Loucy (cell line): ENCODE measurements around the gene CLEC4M.

Experiments
- H2AFZ ChIP-seq: fragments of 200-600 bp; sonication (generic); 2 replicates; pipeline ENCODE4 v1.6.0; 2016; ENCODE audit warnings: antibody characterized with exemption, mild to moderate bottlenecking, low read length, moderate library complexity
- H3F3A ChIP-seq: fragments of 200-600 bp; 2 replicates; pipeline ENCODE4 v1.6.0; 2016; ENCODE audit warnings: antibody characterized with exemption, low read depth, mild to moderate bottlenecking
- H3K27me3 ChIP-seq: fragments of 200-600 bp; sonication (generic); 2 replicates; pipeline ENCODE4 v1.6.1; 2014; ENCODE audit warnings: low read length, mild to moderate bottlenecking; ENCODE audit not compliant: insufficient read depth, poor library complexity, severe bottlenecking
- H3K36me3 ChIP-seq: fragments of 200-600 bp; sonication (generic); 2 replicates; pipeline ENCODE4 v1.6.1; 2016; ENCODE audit warnings: low read length; ENCODE audit not compliant: insufficient read depth
- H3K4me1 ChIP-seq: fragments of 200-600 bp; sonication (generic); 2 replicates; pipeline ENCODE4 v1.5.1; 2014; ENCODE audit warnings: low read length, mild to moderate bottlenecking; ENCODE audit not compliant: insufficient read depth, poor library complexity, severe bottlenecking
- H3K4me2 ChIP-seq: fragments of 200-600 bp; sonication (generic); 2 replicates; pipeline ENCODE4 v1.6.0; 2014; ENCODE audit warnings: antibody characterized with exemption, low read length, low read depth, mild to moderate bottlenecking; ENCODE audit not compliant: poor library complexity, severe bottlenecking
- H3K4me3 ChIP-seq: fragments of 200-600 bp; sonication (generic); 2 replicates; pipeline ENCODE4 v1.5.1; 2014; ENCODE audit warnings: low read length, mild to moderate bottlenecking, mixed read lengths; ENCODE audit not compliant: poor library complexity, severe bottlenecking
- H3K79me2 ChIP-seq: fragments of 200-600 bp; sonication (generic); 2 replicates; pipeline ENCODE4 v1.6.1; 2014; ENCODE audit warnings: low read length; ENCODE audit not compliant: insufficient read depth
- H3K9ac ChIP-seq: fragments of 200-600 bp; sonication (generic); 2 replicates; pipeline ENCODE4 v1.6.0; 2014; ENCODE audit warnings: mild to moderate bottlenecking, low read depth, low read length, moderate library complexity; ENCODE audit not compliant: poor library complexity, severe bottlenecking
- H3K9me2 ChIP-seq: fragments of 200-600 bp; sonication (generic); replicated peaks from 2 replicates; pipeline ENCODE4 v1.6.1; 2016; ENCODE audit warnings: low read depth, low read length, mixed read lengths
- H3K9me3 ChIP-seq: fragments of 200-600 bp; sonication (generic); 2 replicates; pipeline ENCODE4 v1.6.1; 2014; ENCODE audit warnings: mild to moderate bottlenecking, antibody characterized with exemption, low read length, low read depth; ENCODE audit not compliant: insufficient read depth
- H4K20me1 ChIP-seq: fragments of 200-600 bp; sonication (generic); 2 replicates; pipeline ENCODE4 v1.6.0; 2014; ENCODE audit warnings: antibody characterized with exemption, low read length, mild to moderate bottlenecking; ENCODE audit not compliant: insufficient read depth, poor library complexity, severe bottlenecking
- CTCF ChIP-seq: fragments of 200-600 bp; sonication (generic); conservative IDR thresholded peaks from 2 replicates; pipeline ENCODE4 v1.5.1; 2014; ENCODE audit warnings: mild to moderate bottlenecking, antibody characterized with exemption, low read length
- EZH2phosphoT487 ChIP-seq: fragments of 200-600 bp; IDR thresholded peaks from 2 replicates; pipeline ENCODE4 v1.6.1; 2018; ENCODE audit warnings: antibody characterized with exemption, mild to moderate bottlenecking, moderate library complexity, borderline replicate concordance

CLEC4M gene

GRCh38 chr19:7806234-7806633 lies 43.2 kb downstream of the CLEC4M start:
- H3K36me3 ChIP-seq: no peaks in the 10 kb centered on the region
- H3K79me2 ChIP-seq: no peaks in the 10 kb centered on the region
- no peak overlapping the region for H2AFZ ChIP-seq
- H3K4me1 ChIP-seq: no peaks in the 10 kb centered on the region
- no peak overlapping the region for H3K4me2 ChIP-seq
- no peaks in the 10 kb centered on the region for H3K9me2 ChIP-seq
- no peaks in the 10 kb centered on the region for H4K20me1 ChIP-seq
- H3K27me3 ChIP-seq: no peaks in the 10 kb centered on the region
- no peaks in the 10 kb centered on the region for H3F3A ChIP-seq
- H3K4me3 ChIP-seq: no peak overlapping the region
- TF ChIP-seq EZH2phosphoT487 (no peak), CTCF (no peak)
- no peak overlapping the region for H3K9ac ChIP-seq
- no peaks in the 10 kb centered on the region; the same call in 1 of the 2 replicates for H3K9me3 ChIP-seq

DNA sequence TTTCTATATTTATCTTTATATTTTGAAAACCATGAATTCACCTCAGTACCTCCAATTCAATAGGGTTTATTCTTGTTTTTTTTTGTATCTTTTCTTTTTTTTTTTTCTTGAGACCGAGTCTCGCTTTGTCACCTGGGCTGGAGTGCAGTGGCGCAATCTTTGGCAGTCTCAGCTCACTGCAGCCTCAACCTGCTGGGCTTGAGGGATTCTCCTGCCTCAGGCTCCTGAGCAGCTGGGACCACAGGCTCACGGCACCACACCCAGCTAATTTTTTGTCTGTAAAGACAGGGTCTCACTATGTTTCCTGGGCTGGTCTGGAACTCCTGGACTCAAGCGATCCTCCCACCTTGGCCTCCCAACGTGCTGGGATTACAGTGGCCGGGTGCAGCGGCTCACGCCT lies 43.8 kb downstream of the CLEC4M start:
- Histone ChIP-seq H3K27me3 (no peaks in the 10 kb centered on the region), H3K9me2 (no peaks in the 10 kb centered on the region), H3F3A (no peaks in the 10 kb centered on the region), H3K9me3 (no peaks in the 10 kb centered on the region; the same call in 1 of the 2 replicates), H3K9ac (no peak overlapping the region), H2AFZ (no peak overlapping the region), H3K4me1 (no peaks in the 10 kb centered on the region), H3K4me3 (no peak overlapping the region), H3K4me2 (no peak overlapping the region), H3K79me2 (no peaks in the 10 kb centered on the region), H4K20me1 (no peaks in the 10 kb centered on the region), H3K36me3 (no peaks in the 10 kb centered on the region)
- TF ChIP-seq EZH2phosphoT487 (no peak), CTCF (no peak)

DNA sequence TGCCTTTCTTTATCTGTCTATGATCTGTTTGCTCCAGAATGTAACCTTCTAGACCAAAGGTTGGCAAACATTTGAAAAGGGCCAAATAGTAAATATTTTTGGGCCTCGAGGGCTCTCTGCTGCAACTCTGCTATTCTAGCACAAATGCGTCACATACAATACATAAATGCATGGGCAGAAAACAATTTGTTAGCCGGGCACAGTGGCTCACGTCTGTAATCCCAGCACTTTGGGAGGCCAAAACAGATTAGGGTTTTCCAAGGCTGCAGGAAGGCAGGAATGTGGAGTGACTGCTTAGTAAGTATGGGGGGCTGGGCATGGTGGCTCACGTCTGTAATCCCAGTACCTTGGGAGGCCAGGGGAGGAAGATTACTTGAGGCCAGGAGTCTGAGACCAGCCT lies 45.1 kb downstream of the CLEC4M start:
- Histone ChIP-seq H2AFZ (no peak overlapping the region), H4K20me1 (no peaks in the 10 kb centered on the region), H3K9ac (no peak overlapping the region), H3K4me1 (no peaks in the 10 kb centered on the region), H3K9me2 (no peaks in the 10 kb centered on the region), H3K36me3 (no peaks in the 10 kb centered on the region), H3K79me2 (no peaks in the 10 kb centered on the region), H3F3A (no peaks in the 10 kb centered on the region), H3K4me2 (no peak overlapping the region), H3K27me3 (no peaks in the 10 kb centered on the region), H3K4me3 (no peak overlapping the region), H3K9me3 (no peaks in the 10 kb centered on the region; the same call in 1 of the 2 replicates)
- TF ChIP-seq EZH2phosphoT487 (no peak), CTCF (no peak)
